Neutrophil (primary cell): ENCODE data around the gene DSCAML1.

Experiments
- H3K27ac ChIP-seq: fragments of 200-600 bp; sonication (generic); 2 replicates; pipeline ENCODE4 v1.5.1; 2016; ENCODE audit warnings: mild to moderate bottlenecking, moderate library complexity
- H3K27me3 ChIP-seq: fragments of 200-600 bp; sonication (generic); 2 replicates; pipeline ENCODE4 v1.6.0; 2016; ENCODE audit warnings: mild to moderate bottlenecking
- H3K36me3 ChIP-seq: fragments of 200-600 bp; sonication (generic); 2 replicates; pipeline ENCODE4 v1.5.1; 2017
- H3K4me1 ChIP-seq, 2 experiments: fragments of 200-600 bp in 1 of 2; sonication (generic) in 1 of 2; 1 replicate in 1 of 2; 2 replicates in 1 of 2; pipeline versions ENCODE4 v1.5.1 to v1.6.1; 2013 to 2016; ENCODE audit warnings: low read depth in 1 of 2, low read length in 1 of 2, mild to moderate bottlenecking in 1 of 2, moderate library complexity in 1 of 2; ENCODE audit not compliant: control insufficient read depth in 1 of 2, insufficient read depth in 1 of 2
- H3K4me3 ChIP-seq, 2 experiments: fragments of 200-600 bp in 1 of 2; sonication (generic) in 1 of 2; 1 replicate in 1 of 2; 2 replicates in 1 of 2; pipeline ENCODE4 v1.5.1; 2013 to 2016; ENCODE audit warnings: low read depth in 1 of 2, low read length in 1 of 2, mild to moderate bottlenecking in 1 of 2, moderate library complexity in 1 of 2
- H3K9me3 ChIP-seq: fragments of 200-600 bp; sonication (generic); 2 replicates; pipeline ENCODE4 v1.5.1; 2016
- TF ChIP-seq, protein P1 (sequence below): fragments of 200-600 bp; sonication (generic); IDR thresholded peaks from 2 replicates; pipeline ENCODE4 v1.5.1; 2016; ENCODE audit warnings: antibody characterized with exemption

Gene DSCAML1

DNA sequence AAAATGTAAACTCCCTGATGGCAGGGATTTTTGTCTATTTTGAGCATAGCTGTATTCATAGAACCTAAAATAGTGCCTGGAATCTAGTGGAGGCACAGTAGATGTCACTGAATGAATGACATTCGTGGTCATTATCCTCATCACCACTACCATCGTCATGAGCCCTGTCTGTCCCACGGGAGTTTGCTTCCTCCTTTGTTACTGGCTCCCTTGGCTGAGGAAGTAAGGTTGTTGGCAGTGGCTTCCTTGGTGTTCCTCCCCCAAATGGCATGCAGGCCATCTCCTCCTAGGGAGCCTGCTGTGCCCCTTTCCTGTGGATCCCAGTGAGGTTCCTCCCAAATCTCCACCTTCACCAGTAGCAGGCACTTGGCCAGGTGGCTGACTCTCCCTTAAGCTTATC is 286.4 kb downstream of the DSCAML1 start:
- Histone ChIP-seq H3K9me3 (no peaks in the 10 kb centered on the region), H3K36me3 (no peaks in the 10 kb centered on the region), H3K27ac (no peak overlapping the region), H3K4me1 (no peaks in the 10 kb centered on the region), H3K4me3 (no peak overlapping the region), H3K27me3 (no peaks in the 10 kb centered on the region)
- TF ChIP-seq, protein P1, sequence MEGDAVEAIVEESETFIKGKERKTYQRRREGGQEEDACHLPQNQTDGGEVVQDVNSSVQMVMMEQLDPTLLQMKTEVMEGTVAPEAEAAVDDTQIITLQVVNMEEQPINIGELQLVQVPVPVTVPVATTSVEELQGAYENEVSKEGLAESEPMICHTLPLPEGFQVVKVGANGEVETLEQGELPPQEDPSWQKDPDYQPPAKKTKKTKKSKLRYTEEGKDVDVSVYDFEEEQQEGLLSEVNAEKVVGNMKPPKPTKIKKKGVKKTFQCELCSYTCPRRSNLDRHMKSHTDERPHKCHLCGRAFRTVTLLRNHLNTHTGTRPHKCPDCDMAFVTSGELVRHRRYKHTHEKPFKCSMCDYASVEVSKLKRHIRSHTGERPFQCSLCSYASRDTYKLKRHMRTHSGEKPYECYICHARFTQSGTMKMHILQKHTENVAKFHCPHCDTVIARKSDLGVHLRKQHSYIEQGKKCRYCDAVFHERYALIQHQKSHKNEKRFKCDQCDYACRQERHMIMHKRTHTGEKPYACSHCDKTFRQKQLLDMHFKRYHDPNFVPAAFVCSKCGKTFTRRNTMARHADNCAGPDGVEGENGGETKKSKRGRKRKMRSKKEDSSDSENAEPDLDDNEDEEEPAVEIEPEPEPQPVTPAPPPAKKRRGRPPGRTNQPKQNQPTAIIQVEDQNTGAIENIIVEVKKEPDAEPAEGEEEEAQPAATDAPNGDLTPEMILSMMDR: no peak

DNA sequence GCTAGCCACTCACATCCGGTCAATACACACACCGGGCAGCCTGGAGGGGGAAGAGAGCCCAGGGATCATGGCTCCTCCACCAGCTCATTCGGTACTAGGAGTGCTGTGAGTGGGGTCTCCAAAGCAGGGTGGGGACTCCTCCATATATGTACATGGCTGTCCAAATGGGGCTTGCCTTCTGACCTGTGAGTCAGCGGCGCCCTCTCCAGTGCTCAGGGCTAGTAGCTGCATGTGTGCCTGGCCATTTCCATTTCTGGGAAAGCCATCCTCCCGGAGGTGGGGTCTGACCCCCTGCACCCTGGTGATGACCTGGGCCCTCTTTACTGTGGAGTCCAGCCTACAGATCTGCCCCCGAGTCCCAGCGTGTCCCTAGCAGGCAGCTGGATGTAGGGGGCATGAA is 287.5 kb downstream of the DSCAML1 start:
- Histone ChIP-seq H3K27ac (no peak overlapping the region), H3K27me3 (no peaks in the 10 kb centered on the region)
- TF ChIP-seq, protein P1: no peak

DNA sequence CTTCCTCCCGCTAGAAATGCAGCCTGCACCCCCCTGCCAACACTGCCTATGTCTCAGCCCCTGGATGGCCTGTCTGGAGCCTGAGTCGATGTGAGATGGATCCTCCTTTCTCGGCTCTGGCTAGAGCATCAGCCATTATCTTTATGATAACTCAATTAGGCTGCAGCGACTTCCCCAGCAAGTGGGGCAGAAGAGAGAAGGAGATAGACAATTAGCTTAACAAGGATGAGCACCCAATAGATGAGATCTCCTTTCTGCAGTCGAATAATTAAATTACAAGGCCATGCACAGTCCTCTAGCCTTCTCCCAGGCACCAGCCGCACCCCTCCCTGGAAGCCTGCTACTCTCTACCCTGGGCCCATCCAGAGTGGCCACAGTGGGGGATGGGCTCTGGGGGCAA is 290.0 kb downstream of the DSCAML1 start:
- H3K9me3 ChIP-seq: no peaks in the 10 kb centered on the region
- no peaks in the 10 kb centered on the region for H3K27me3 ChIP-seq
- H3K27ac ChIP-seq: no peak overlapping the region
- H3K4me1 ChIP-seq: no peaks in the 10 kb centered on the region
- H3K4me3 ChIP-seq: no peak overlapping the region
- H3K36me3 ChIP-seq: no peaks in the 10 kb centered on the region
- TF ChIP-seq, protein P1: no peak

More for the DNA sequence above, 287.5 kb downstream of the DSCAML1 start:
- Histone ChIP-seq H3K9me3 (no peaks in the 10 kb centered on the region), H3K4me3 (no peak overlapping the region), H3K36me3 (no peaks in the 10 kb centered on the region), H3K4me1 (no peaks in the 10 kb centered on the region)

DNA sequence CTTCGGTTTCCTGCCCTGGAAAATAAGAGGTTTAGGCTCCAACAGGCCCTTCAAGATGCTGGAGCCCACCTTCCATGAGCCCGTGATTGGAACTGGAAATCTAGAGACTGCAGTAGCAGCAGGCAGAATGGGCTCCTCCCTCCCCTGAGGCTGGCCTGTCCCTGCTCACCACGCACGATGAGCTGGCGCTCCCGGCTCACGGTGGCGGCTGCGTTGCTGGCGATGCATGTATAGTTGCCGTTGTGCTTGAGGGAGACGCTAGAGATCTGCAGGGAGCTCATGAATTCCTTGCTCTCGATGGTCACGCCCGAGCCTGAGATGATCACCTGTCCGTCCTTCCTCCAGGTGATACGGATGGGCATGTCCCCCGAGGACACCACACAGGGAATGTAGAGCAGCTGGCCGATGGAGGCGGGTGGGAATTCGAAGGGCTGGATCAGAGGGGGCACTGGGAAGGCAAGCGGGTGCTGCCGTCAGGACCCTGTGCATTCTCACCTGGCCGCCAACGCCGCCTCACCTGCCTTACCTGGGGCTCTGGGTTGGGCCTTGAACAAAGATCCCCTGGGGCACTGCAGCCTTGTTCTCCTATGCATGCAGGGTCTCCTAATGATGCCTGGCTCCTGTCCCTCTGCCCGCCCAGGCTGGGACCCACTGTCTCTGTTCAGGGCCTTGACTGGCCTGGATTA is 291.6 kb downstream of the DSCAML1 start:
- H3K4me1 ChIP-seq: no peaks in the 10 kb centered on the region
- TF ChIP-seq, protein P1: no peak
- H3K36me3 ChIP-seq: no peaks in the 10 kb centered on the region

DNA sequence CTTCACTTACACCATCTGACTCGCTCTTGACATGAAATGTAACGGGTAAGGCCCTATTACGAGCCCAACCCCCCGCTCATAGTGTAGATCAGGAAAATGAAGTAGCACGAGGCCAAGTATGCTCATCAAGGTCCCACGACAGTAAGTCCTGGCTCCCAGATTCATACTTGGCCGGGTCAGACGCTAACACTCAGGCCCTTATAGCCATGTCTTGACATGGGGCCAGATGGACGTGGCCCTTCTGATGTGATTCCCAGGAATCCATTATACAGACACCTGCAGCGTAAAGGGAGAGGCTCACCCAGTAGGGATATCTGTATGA is 294.3 kb downstream of the DSCAML1 start:
- H3K27ac ChIP-seq: no peak overlapping the region
- H3K9me3 ChIP-seq: no peaks in the 10 kb centered on the region
- no peaks in the 10 kb centered on the region for H3K4me1 ChIP-seq
- no peaks in the 10 kb centered on the region for H3K36me3 ChIP-seq
- H3K4me3 ChIP-seq: no peak overlapping the region
- no peaks in the 10 kb centered on the region for H3K27me3 ChIP-seq
- TF ChIP-seq, protein P1: no peak

More for the DNA sequence above, 291.6 kb downstream of the DSCAML1 start:
- H3K27me3 ChIP-seq: no peaks in the 10 kb centered on the region
- no peaks in the 10 kb centered on the region for H3K9me3 ChIP-seq
- H3K4me3 ChIP-seq: no peak overlapping the region
- H3K27ac ChIP-seq: no peak overlapping the region
